Esophagus muscularis mucosa (tissue), 4 donors: ENCODE measurements around the gene SRGAP2. TPM values are rescaled to one million over a fixed set of nuclear protein-coding genes. Genes with fewer than 3 reads are reported as not detected.
"Not testable (repeated sequence)": the region's sequence is repeated elsewhere in the genome, so short reads cannot be mapped to it uniquely, and the experiment has no call there.

Source experiments
- DNase-seq: peaks from one replicate; pipeline ENCODE4 v3.0.0-alpha.2; 2017; ENCODE audit errors: extremely low spot score
- H3K27ac ChIP-seq, 4 donors: fragments of 200-600 bp; sonication (generic); replicated peaks in 1 of 4; 1 replicate in 3 of 4; 2 replicates in 1 of 4; pipeline ENCODE4 v1.5.1; 2016 to 2019; ENCODE audit warnings: mild to moderate bottlenecking in 1 of 4
- H3K27me3 ChIP-seq, 4 donors: fragments of 200-600 bp; sonication (generic); one replicate each; pipeline versions ENCODE4 v1.5.1 to v1.6.0; 2016 to 2019
- H3K36me3 ChIP-seq, 4 donors: fragments of 200-600 bp; sonication (generic); one replicate each; pipeline ENCODE4 v1.5.1; 2016 to 2019
- H3K4me1 ChIP-seq, 4 donors: fragments of 200-600 bp; sonication (generic); one replicate each; pipeline ENCODE4 v1.5.1; 2016 to 2019
- H3K4me3 ChIP-seq, 4 donors: fragments of 200-600 bp; sonication (generic); 1 replicate in 2 of 4; 2 replicates in 2 of 4; pipeline ENCODE4 v1.5.1; 2016 to 2019; ENCODE audit warnings: mild to moderate bottlenecking in 4 of 4, moderate library complexity in 1 of 4
- H3K9me3 ChIP-seq, 4 donors: fragments of 200-600 bp; sonication (generic); 1 replicate in 3 of 4; 2 replicates in 1 of 4; pipeline ENCODE4 v1.5.1; 2016 to 2019
- WGBS: methylation state at CpG from one replicate; pipeline ENCODE4 v1.1.5; 2018; 5-methylcytosine and 5-hydroxymethylcytosine counted together
- intact Hi-C: fragments of 100-400 bp; cut with DNase I; formaldehyde crosslinking; loops from one replicate; pipeline ENCODE4 v1.15.1; 2023
- total RNA-seq, 4 donors: library from RNA; depleted of rRNA; stranded (reverse); fragments of >200 nt; gene quantifications; one replicate each; pipeline versions ENCODE4 v1.1.0 to v1.2.1, GENCODE V29; 2016

Gene SRGAP2
- total RNA-seq, 4 donors from 2014 or later = 39.4 to 54.6 (median 41.0) TPM

- H3K27ac ChIP-seq, H3K4me1 ChIP-seq, H3K4me3 ChIP-seq, intact Hi-C loops, H3K36me3 ChIP-seq, DNase-seq, H3K9me3 ChIP-seq, H3K27me3 ChIP-seq: not testable (repeated sequence)
- 87% methylated on average over 4 of the region's 7 CpGs for WGBS
These were observed 12.5 kb downstream of the SRGAP2 start for GRCh38 chr1:206215600-206216392.

GRCh38 chr1:206218285-206218684, 14.9 kb downstream of the SRGAP2 start:
- H3K27ac ChIP-seq, H3K4me3 ChIP-seq, DNase-seq, H3K27me3 ChIP-seq, intact Hi-C loops, H3K4me1 ChIP-seq, H3K36me3 ChIP-seq, H3K9me3 ChIP-seq: not testable (repeated sequence)
- WGBS = no CpG with 5 or more reads among the region's 3 CpGs

- DNase-seq, H3K36me3 ChIP-seq, H3K27ac ChIP-seq, H3K4me1 ChIP-seq, H3K4me3 ChIP-seq, intact Hi-C loops, H3K9me3 ChIP-seq, H3K27me3 ChIP-seq: not testable (repeated sequence)
- WGBS = no CpG with 5 or more reads among the region's 2 CpGs
These were observed 15.4 kb downstream of the SRGAP2 start for GRCh38 chr1:206218765-206219164.

- H3K9me3 ChIP-seq, H3K4me3 ChIP-seq, DNase-seq, H3K36me3 ChIP-seq, H3K4me1 ChIP-seq, H3K27me3 ChIP-seq, H3K27ac ChIP-seq, intact Hi-C loops: not testable (repeated sequence)
- WGBS = 91% methylated on average over 3 of the region's 13 CpGs
These were observed 16.4 kb downstream of the SRGAP2 start for GRCh38 chr1:206219514-206220331.

GRCh38 chr1:206220332-206221000, 17.1 kb downstream of the SRGAP2 start:
- H3K27ac ChIP-seq, H3K27me3 ChIP-seq, intact Hi-C loops, H3K4me1 ChIP-seq, H3K4me3 ChIP-seq, H3K36me3 ChIP-seq, H3K9me3 ChIP-seq: not testable (repeated sequence)
- peak; percentile 31 for DNase-seq
- WGBS = 82% methylated on average over 4 of the region's 4 CpGs

- H3K4me3 ChIP-seq, H3K9me3 ChIP-seq, intact Hi-C loops, DNase-seq, H3K4me1 ChIP-seq, H3K27me3 ChIP-seq, H3K27ac ChIP-seq, H3K36me3 ChIP-seq: not testable (repeated sequence)
- WGBS = no CpG with 5 or more reads among the region's 4 CpGs
These were observed 18.2 kb downstream of the SRGAP2 start for GRCh38 chr1:206221585-206221984.

- H3K9me3 ChIP-seq, H3K4me1 ChIP-seq, H3K27me3 ChIP-seq, H3K4me3 ChIP-seq, H3K27ac ChIP-seq, DNase-seq, H3K36me3 ChIP-seq, intact Hi-C loops: not testable (repeated sequence)
- 83% methylated on average over 2 of the region's 6 CpGs for WGBS
These were observed 20.9 kb downstream of the SRGAP2 start for GRCh38 chr1:206224190-206224776.

GRCh38 chr1:206225386-206225785, 22.0 kb downstream of the SRGAP2 start:
- H3K27ac ChIP-seq, H3K4me1 ChIP-seq, H3K36me3 ChIP-seq, H3K4me3 ChIP-seq, H3K9me3 ChIP-seq, H3K27me3 ChIP-seq, DNase-seq, intact Hi-C loops: not testable (repeated sequence)
- WGBS = 86% methylated on average over 4 of the region's 4 CpGs

GRCh38 chr1:206226886-206227285, 23.5 kb downstream of the SRGAP2 start:
- 80% methylated on average over 2 of the region's 5 CpGs for WGBS
- H3K27ac ChIP-seq, H3K27me3 ChIP-seq, H3K9me3 ChIP-seq, H3K36me3 ChIP-seq, H3K4me1 ChIP-seq, H3K4me3 ChIP-seq, intact Hi-C loops, DNase-seq: not testable (repeated sequence)

GRCh38 chr1:206229286-206229685, 25.9 kb downstream of the SRGAP2 start:
- WGBS = 77% methylated on average over 2 of the region's 2 CpGs

GRCh38 chr1:206231989-206232388, 28.6 kb downstream of the SRGAP2 start:
- intact Hi-C loops, H3K4me1 ChIP-seq, H3K27ac ChIP-seq, H3K36me3 ChIP-seq, H3K27me3 ChIP-seq, H3K9me3 ChIP-seq, H3K4me3 ChIP-seq, DNase-seq: not testable (repeated sequence)
- WGBS = 84% methylated on average over 4 of the region's 9 CpGs

More at GRCh38 chr1:206229286-206229685, 25.9 kb downstream of the SRGAP2 start:
- intact Hi-C loops, H3K36me3 ChIP-seq, H3K4me3 ChIP-seq, H3K4me1 ChIP-seq, DNase-seq, H3K27me3 ChIP-seq, H3K9me3 ChIP-seq, H3K27ac ChIP-seq: not testable (repeated sequence)

GRCh38 chr1:206232970-206233645, 29.8 kb downstream of the SRGAP2 start:
- DNase-seq, H3K4me1 ChIP-seq, H3K27me3 ChIP-seq, intact Hi-C loops, H3K9me3 ChIP-seq, H3K36me3 ChIP-seq, H3K27ac ChIP-seq, H3K4me3 ChIP-seq: not testable (repeated sequence)
- WGBS = 27% methylated on average over 2 of the region's 5 CpGs
